ENCODE measurements around the gene P2RX4. TPM values are rescaled to one million over a fixed set of nuclear protein-coding genes. Genes with fewer than 3 reads are reported as not detected.
A peak's percentile ranks its signal among the peaks of the same experiment; 100 is the strongest.

The P2RX4 gene
- total and polyA plus RNA-seq, 9 of the 15 experiments (the other 6 are each of a cell fraction or from before 2014, with no cell fraction given): 6.6 to 21.5 (median 11.7) TPM

DNA sequence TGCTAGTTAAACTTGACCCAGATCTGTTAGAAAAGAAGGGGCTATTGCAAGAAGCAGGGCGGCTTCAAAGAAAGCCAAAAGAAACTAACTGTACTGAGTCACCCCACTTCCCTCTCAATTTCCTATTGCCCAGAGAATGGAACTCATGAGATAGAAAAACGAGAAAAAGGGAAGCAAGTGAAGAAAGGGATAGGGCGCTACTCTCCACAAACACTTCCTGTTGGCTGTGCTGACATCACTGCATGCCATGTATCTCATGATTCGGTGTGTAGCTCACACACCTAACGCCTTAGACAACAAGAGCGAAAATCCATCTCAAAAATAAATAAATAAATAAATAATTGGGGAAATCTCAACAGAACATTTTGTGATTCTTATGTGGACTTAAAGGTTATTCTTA is 13.0 kb upstream of the P2RX4 start (continued):
- no peak for TF ChIP-seq ZBTB8A (IDR thresholded peaks at IDR 0.05; ENCODE audit: partially characterized antibody)
- TF ChIP-seq, protein P1, sequence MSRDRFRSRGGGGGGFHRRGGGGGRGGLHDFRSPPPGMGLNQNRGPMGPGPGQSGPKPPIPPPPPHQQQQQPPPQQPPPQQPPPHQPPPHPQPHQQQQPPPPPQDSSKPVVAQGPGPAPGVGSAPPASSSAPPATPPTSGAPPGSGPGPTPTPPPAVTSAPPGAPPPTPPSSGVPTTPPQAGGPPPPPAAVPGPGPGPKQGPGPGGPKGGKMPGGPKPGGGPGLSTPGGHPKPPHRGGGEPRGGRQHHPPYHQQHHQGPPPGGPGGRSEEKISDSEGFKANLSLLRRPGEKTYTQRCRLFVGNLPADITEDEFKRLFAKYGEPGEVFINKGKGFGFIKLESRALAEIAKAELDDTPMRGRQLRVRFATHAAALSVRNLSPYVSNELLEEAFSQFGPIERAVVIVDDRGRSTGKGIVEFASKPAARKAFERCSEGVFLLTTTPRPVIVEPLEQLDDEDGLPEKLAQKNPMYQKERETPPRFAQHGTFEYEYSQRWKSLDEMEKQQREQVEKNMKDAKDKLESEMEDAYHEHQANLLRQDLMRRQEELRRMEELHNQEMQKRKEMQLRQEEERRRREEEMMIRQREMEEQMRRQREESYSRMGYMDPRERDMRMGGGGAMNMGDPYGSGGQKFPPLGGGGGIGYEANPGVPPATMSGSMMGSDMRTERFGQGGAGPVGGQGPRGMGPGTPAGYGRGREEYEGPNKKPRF (IDR thresholded peaks at IDR 0.05; ENCODE audit: low read depth, low read length): no peak
- TF ChIP-seq CREM (IDR thresholded peaks at IDR 0.05; ENCODE audit: low read depth): peak; percentile 61; the same call in 1 of the 2 replicates
- TF ChIP-seq, protein P2, sequence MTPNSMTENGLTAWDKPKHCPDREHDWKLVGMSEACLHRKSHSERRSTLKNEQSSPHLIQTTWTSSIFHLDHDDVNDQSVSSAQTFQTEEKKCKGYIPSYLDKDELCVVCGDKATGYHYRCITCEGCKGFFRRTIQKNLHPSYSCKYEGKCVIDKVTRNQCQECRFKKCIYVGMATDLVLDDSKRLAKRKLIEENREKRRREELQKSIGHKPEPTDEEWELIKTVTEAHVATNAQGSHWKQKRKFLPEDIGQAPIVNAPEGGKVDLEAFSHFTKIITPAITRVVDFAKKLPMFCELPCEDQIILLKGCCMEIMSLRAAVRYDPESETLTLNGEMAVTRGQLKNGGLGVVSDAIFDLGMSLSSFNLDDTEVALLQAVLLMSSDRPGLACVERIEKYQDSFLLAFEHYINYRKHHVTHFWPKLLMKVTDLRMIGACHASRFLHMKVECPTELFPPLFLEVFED (CRISPR knock-in tag; conservative IDR thresholded peaks at IDR 0.05): no peak
- TF ChIP-seq HDAC8 (tag; IDR thresholded peaks at IDR 0.05): no peak
- no peak for TF ChIP-seq ZEB2 (IDR thresholded peaks at IDR 0.05)
- TF ChIP-seq ZBED1 (IDR thresholded peaks at IDR 0.05): no peak
- no peak for TF ChIP-seq TSC22D4 (tag; IDR thresholded peaks at IDR 0.05)
- TF ChIP-seq DPF2 (IDR thresholded peaks at IDR 0.05): peak; percentile 34; the same call in 1 of the 2 replicates
- TF ChIP-seq HSF4 (CRISPR knock-in tag; IDR thresholded peaks at IDR 0.05; ENCODE audit: borderline replicate concordance): no peak
- TF ChIP-seq, protein P3, sequence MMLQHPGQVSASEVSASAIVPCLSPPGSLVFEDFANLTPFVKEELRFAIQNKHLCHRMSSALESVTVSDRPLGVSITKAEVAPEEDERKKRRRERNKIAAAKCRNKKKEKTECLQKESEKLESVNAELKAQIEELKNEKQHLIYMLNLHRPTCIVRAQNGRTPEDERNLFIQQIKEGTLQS (IDR thresholded peaks at IDR 0.05): peak; percentile 51; the same call in 1 of the 2 replicates
- TF ChIP-seq, protein P3 (CRISPR knock-in tag; conservative IDR thresholded peaks at IDR 0.05): no peak
- TF ChIP-seq LEF1 (IDR thresholded peaks at IDR 0.05): no peak
- peak; percentile 25; the same call in 1 of the 2 replicates for TF ChIP-seq GABPA (tag; conservative IDR thresholded peaks at IDR 0.05; ENCODE audit: low read depth)
- TF ChIP-seq ZKSCAN1 (IDR thresholded peaks at IDR 0.05; ENCODE audit: low read depth, low read length): no peak
- 0 out of 2 replicates have a peak, but pooled peaks have one; percentile 39 for TF ChIP-seq ZNF707 (CRISPR knock-in tag; conservative IDR thresholded peaks at IDR 0.05)
- TF ChIP-seq, protein P4, sequence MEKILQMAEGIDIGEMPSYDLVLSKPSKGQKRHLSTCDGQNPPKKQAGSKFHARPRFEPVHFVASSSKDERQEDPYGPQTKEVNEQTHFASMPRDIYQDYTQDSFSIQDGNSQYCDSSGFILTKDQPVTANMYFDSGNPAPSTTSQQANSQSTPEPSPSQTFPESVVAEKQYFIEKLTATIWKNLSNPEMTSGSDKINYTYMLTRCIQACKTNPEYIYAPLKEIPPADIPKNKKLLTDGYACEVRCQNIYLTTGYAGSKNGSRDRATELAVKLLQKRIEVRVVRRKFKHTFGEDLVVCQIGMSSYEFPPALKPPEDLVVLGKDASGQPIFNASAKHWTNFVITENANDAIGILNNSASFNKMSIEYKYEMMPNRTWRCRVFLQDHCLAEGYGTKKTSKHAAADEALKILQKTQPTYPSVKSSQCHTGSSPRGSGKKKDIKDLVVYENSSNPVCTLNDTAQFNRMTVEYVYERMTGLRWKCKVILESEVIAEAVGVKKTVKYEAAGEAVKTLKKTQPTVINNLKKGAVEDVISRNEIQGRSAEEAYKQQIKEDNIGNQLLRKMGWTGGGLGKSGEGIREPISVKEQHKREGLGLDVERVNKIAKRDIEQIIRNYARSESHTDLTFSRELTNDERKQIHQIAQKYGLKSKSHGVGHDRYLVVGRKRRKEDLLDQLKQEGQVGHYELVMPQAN (IDR thresholded peaks at IDR 0.05; ENCODE audit: borderline replicate concordance): no peak
- TF ChIP-seq, protein P5, sequence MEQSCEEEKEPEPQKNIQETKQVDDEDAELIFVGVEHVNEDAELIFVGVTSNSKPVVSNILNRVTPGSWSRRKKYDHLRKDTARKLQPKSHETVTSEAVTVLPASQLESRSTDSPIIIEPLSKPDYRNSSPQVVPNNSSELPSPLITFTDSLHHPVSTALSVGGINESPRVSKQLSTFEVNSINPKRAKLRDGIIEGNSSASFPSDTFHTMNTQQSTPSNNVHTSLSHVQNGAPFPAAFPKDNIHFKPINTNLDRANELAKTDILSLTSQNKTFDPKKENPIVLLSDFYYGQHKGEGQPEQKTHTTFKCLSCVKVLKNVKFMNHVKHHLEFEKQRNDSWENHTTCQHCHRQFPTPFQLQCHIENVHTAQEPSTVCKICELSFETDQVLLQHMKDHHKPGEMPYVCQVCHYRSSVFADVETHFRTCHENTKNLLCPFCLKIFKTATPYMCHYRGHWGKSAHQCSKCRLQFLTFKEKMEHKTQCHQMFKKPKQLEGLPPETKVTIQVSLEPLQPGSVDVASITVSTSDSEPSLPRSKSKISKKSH (CRISPR knock-in tag; IDR thresholded peaks at IDR 0.05): no peak
